Hippocampal formation (tissue), 2 donors: Measurements from ENCODE around the gene PPP2R5C.

Source experiments
- DNase-seq, 2 donors: peaks; one replicate each; lab custom pipeline; 2025; lab: John Stamatoyannopoulos, UW

PPP2R5C gene

GRCh38 chr14:101755591-101756324 lies 5.8 kb upstream of the PPP2R5C start:
- no peak for DNase-seq

GRCh38 chr14:101757064-101757838 lies 4.3 kb upstream of the PPP2R5C start:
- no peak for DNase-seq

- no peak for DNase-seq
Observed at GRCh38 chr14:101757839-101758211, 3.7 kb upstream of the PPP2R5C start.

- DNase-seq: no peak
Observed at GRCh38 chr14:101758913-101759593, 2.5 kb upstream of the PPP2R5C start.

- DNase-seq: peak; percentile 99 to 100
Observed at GRCh38 chr14:101760138-101761011, 1.1 kb upstream of the PPP2R5C start.

- DNase-seq: no peak
Observed at GRCh38 chr14:101761881-101762529, 496 bp downstream of the PPP2R5C start.

GRCh38 chr14:101762530-101763101 lies 1.1 kb downstream of the PPP2R5C start:
- DNase-seq: no peak

GRCh38 chr14:101763941-101764709 lies 2.6 kb downstream of the PPP2R5C start:
- DNase-seq: no peak

GRCh38 chr14:101767618-101768362 lies 6.3 kb downstream of the PPP2R5C start:
- DNase-seq: no peak

- DNase-seq: no peak
Observed at GRCh38 chr14:101770183-101770582, 8.7 kb downstream of the PPP2R5C start.

GRCh38 chr14:101772770-101773169 lies 11.3 kb downstream of the PPP2R5C start:
- DNase-seq: no peak

GRCh38 chr14:101773378-101773777 lies 11.9 kb downstream of the PPP2R5C start:
- DNase-seq: no peak

- DNase-seq: peak; percentile 31 to 35
Observed at GRCh38 chr14:101774006-101774795, 12.7 kb downstream of the PPP2R5C start.

- DNase-seq: no peak
Observed at GRCh38 chr14:101774814-101775213, 13.3 kb downstream of the PPP2R5C start.

GRCh38 chr14:101775826-101776225 lies 14.3 kb downstream of the PPP2R5C start:
- no peak for DNase-seq

- DNase-seq: no peak
Observed at GRCh38 chr14:101776344-101776743, 14.8 kb downstream of the PPP2R5C start.

GRCh38 chr14:101780390-101780789 lies 18.9 kb downstream of the PPP2R5C start:
- no peak for DNase-seq

GRCh38 chr14:101780887-101781239 lies 19.4 kb downstream of the PPP2R5C start:
- DNase-seq: no peak
